ENCODE results near the gene CA7. TPM values are rescaled to one million over a fixed set of nuclear protein-coding genes. Genes with fewer than 3 reads are reported as not detected.
"Not testable (repeated sequence)": the region's sequence is repeated elsewhere in the genome, so short reads cannot be mapped to it uniquely, and the experiment has no call there.

The CA7 gene
- total and polyA plus RNA-seq, 4 donors, result not detected

DNA sequence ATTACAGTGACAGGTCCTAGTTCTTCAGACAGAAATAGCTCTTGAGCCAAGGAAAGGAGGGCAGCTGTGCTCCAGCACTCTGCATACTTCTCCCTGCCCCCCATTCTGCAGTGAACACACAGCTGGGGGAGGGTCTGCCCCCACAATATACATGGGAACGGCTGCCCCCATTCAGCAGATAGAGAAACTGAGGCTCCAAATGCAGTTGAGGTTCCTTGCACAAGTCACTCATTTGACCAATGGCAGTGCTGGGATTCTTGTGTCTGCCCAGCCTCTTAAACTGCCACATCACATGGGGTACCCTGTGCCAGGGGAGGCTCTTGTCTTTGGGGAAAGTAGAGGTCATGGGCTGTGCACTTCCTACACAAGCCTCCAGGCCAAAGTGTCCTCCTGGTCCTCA, 25.2 kb downstream of the CA7 start:
- H3K27me3 ChIP-seq (ENCODE audit: control insufficient read depth in 4 of 4, insufficient read depth in 4 of 4, low read length in 3 of 4), result no peaks in the 10 kb centered on the region
- no peak for DNase-seq (ENCODE audit: low spot score)
- WGBS, result 92% methylated on average over 1 of the region's 1 CpG
- peaks cover 0 to 9% (median 3%) of the 10 kb centered on the region in 4 donors for H3K4me1 ChIP-seq (ENCODE audit: control insufficient read depth in 4 of 4, insufficient read depth in 4 of 4, low read length in 3 of 4)
- H3K27ac ChIP-seq (ENCODE audit: low read depth in 1 of 2, low read length in 2 of 2), result no peak overlapping the region
- TF ChIP-seq TAF1 (conservative IDR thresholded peaks at IDR 0.05) (no peak), HNF4G (IDR thresholded peaks at IDR 0.05) (no peak), EGR1 (IDR thresholded peaks at IDR 0.05; ENCODE audit: low read depth in 2 of 2) (no peak), SP1 (IDR thresholded peaks at IDR 0.05) (no peak), JUND (IDR thresholded peaks at IDR 0.05) (no peak), RXRA (IDR thresholded peaks at IDR 0.05) (no peak), RAD21 (IDR thresholded peaks at IDR 0.05) (no peak), GABPA (IDR thresholded peaks at IDR 0.05 in 1 of 2, conservative IDR thresholded peaks at IDR 0.05 in 1 of 2) (no peak)
- TF ChIP-seq, protein P1, sequence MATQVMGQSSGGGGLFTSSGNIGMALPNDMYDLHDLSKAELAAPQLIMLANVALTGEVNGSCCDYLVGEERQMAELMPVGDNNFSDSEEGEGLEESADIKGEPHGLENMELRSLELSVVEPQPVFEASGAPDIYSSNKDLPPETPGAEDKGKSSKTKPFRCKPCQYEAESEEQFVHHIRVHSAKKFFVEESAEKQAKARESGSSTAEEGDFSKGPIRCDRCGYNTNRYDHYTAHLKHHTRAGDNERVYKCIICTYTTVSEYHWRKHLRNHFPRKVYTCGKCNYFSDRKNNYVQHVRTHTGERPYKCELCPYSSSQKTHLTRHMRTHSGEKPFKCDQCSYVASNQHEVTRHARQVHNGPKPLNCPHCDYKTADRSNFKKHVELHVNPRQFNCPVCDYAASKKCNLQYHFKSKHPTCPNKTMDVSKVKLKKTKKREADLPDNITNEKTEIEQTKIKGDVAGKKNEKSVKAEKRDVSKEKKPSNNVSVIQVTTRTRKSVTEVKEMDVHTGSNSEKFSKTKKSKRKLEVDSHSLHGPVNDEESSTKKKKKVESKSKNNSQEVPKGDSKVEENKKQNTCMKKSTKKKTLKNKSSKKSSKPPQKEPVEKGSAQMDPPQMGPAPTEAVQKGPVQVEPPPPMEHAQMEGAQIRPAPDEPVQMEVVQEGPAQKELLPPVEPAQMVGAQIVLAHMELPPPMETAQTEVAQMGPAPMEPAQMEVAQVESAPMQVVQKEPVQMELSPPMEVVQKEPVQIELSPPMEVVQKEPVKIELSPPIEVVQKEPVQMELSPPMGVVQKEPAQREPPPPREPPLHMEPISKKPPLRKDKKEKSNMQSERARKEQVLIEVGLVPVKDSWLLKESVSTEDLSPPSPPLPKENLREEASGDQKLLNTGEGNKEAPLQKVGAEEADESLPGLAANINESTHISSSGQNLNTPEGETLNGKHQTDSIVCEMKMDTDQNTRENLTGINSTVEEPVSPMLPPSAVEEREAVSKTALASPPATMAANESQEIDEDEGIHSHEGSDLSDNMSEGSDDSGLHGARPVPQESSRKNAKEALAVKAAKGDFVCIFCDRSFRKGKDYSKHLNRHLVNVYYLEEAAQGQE (IDR thresholded peaks at IDR 0.05), result no peak
- TF ChIP-seq, protein P2, sequence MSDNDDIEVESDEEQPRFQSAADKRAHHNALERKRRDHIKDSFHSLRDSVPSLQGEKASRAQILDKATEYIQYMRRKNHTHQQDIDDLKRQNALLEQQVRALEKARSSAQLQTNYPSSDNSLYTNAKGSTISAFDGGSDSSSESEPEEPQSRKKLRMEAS (IDR thresholded peaks at IDR 0.05), result no peak
- TF ChIP-seq, protein P3, sequence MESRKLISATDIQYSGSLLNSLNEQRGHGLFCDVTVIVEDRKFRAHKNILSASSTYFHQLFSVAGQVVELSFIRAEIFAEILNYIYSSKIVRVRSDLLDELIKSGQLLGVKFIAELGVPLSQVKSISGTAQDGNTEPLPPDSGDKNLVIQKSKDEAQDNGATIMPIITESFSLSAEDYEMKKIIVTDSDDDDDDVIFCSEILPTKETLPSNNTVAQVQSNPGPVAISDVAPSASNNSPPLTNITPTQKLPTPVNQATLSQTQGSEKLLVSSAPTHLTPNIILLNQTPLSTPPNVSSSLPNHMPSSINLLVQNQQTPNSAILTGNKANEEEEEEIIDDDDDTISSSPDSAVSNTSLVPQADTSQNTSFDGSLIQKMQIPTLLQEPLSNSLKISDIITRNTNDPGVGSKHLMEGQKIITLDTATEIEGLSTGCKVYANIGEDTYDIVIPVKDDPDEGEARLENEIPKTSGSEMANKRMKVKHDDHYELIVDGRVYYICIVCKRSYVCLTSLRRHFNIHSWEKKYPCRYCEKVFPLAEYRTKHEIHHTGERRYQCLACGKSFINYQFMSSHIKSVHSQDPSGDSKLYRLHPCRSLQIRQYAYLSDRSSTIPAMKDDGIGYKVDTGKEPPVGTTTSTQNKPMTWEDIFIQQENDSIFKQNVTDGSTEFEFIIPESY (IDR thresholded peaks at IDR 0.05), result no peak
- TF ChIP-seq, protein P4, sequence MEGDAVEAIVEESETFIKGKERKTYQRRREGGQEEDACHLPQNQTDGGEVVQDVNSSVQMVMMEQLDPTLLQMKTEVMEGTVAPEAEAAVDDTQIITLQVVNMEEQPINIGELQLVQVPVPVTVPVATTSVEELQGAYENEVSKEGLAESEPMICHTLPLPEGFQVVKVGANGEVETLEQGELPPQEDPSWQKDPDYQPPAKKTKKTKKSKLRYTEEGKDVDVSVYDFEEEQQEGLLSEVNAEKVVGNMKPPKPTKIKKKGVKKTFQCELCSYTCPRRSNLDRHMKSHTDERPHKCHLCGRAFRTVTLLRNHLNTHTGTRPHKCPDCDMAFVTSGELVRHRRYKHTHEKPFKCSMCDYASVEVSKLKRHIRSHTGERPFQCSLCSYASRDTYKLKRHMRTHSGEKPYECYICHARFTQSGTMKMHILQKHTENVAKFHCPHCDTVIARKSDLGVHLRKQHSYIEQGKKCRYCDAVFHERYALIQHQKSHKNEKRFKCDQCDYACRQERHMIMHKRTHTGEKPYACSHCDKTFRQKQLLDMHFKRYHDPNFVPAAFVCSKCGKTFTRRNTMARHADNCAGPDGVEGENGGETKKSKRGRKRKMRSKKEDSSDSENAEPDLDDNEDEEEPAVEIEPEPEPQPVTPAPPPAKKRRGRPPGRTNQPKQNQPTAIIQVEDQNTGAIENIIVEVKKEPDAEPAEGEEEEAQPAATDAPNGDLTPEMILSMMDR (IDR thresholded peaks at IDR 0.05; ENCODE audit: low read depth, low read length, missing input control), result no peak
- TF ChIP-seq, protein P5, sequence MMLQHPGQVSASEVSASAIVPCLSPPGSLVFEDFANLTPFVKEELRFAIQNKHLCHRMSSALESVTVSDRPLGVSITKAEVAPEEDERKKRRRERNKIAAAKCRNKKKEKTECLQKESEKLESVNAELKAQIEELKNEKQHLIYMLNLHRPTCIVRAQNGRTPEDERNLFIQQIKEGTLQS (IDR thresholded peaks at IDR 0.05), result no peak
- no peaks in the 10 kb centered on the region for H3K9me3 ChIP-seq (ENCODE audit: control insufficient read depth in 4 of 4, low read length in 3 of 4)
- H3K4me3 ChIP-seq (ENCODE audit: low read depth in 1 of 3, low read length in 3 of 3), result no peak overlapping the region
- H3K36me3 ChIP-seq (ENCODE audit: control insufficient read depth in 4 of 4, insufficient read depth in 3 of 4, low read depth in 1 of 4, low read length in 3 of 4), result no peaks in the 10 kb centered on the region
- H3K9ac ChIP-seq (ENCODE audit: low read depth in 1 of 2, low read length in 2 of 2), result no peak overlapping the region

DNA sequence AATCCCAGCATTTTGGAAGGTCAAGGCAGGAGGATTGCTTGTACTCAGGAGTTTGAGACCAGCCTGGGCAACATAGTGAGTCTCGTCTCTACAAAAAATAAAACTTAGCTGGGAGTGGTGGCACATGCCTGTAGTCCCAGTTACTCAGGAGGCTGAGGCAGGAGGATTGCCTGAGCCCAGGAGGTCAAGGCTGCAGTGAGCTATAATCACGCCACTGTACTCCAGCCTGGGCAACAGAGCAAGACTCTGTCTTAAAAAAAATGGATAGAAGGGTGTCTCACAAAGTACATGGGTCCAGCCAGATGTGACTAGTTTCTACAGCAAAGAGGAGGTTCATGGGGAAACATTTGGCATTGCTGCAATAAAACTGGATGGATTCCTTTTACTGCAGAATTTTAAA, 27.1 kb downstream of the CA7 start:
- H3K27me3 ChIP-seq (ENCODE audit: control insufficient read depth in 4 of 4, insufficient read depth in 4 of 4, low read length in 3 of 4); H3K9me3 ChIP-seq (ENCODE audit: control insufficient read depth in 4 of 4, low read length in 3 of 4); H3K27ac ChIP-seq (ENCODE audit: low read depth in 1 of 2, low read length in 2 of 2); H3K4me1 ChIP-seq (ENCODE audit: control insufficient read depth in 4 of 4, insufficient read depth in 4 of 4, low read length in 3 of 4); H3K4me3 ChIP-seq (ENCODE audit: low read depth in 1 of 3, low read length in 3 of 3); H3K36me3 ChIP-seq (ENCODE audit: control insufficient read depth in 4 of 4, insufficient read depth in 3 of 4, low read depth in 1 of 4, low read length in 3 of 4); H3K9ac ChIP-seq (ENCODE audit: low read depth in 1 of 2, low read length in 2 of 2); DNase-seq (ENCODE audit: low spot score): not testable (repeated sequence)
- 86% methylated on average over 2 of the region's 2 CpGs for WGBS
